OCI-LY7 (cell line): ENCODE data around the gene ATG9A. TPM values are rescaled to one million over a fixed set of nuclear protein-coding genes. Genes with fewer than 3 reads are reported as not detected.

Source experiments
- BruUV-seq: library from RNA; stranded (reverse); fragments of 400-500 nt; replicated peaks from 2 replicates; lab custom pipeline; 2021; lab: Mats Ljungman, UMichigan
- CTCF ChIA-PET: fragments of 300-600 bp; sonication (Branson Sonifier 250); formaldehyde crosslinking; loops from one replicate; lab custom pipeline; 2022; ENCODE audit warnings: antibody characterized with exemption; ENCODE audit not compliant: unreplicated experiment; lab: Charles Lee
- POLR2A ChIA-PET: fragments of 300-600 bp; sonication (Branson Sonifier 250); formaldehyde crosslinking; loops from one replicate; lab custom pipeline; 2022; ENCODE audit warnings: antibody characterized with exemption; lab: Charles Lee
- DNase-seq: peaks from one replicate; pipeline ENCODE4 v3.0.0-alpha.2; 2015; ENCODE audit warnings: low spot score
- H2AFZ ChIP-seq: fragments of 200-600 bp; sonication (generic), shearing (Covaris generic); 2 replicates; pipeline ENCODE4 v1.6.1; 2014; ENCODE audit warnings: mild to moderate bottlenecking, antibody characterized with exemption, low read length, moderate library complexity
- H3K27ac ChIP-seq: fragments of 200-600 bp; sonication (generic); 2 replicates; pipeline ENCODE4 v1.5.1; 2014; ENCODE audit warnings: mixed run types, low read depth, mild to moderate bottlenecking, moderate library complexity, low read length, inconsistent platforms; ENCODE audit not compliant: poor library complexity, severe bottlenecking
- H3K36me3 ChIP-seq: fragments of 200-600 bp; sonication (generic); 2 replicates; pipeline ENCODE4 v1.6.1; 2014; ENCODE audit warnings: mild to moderate bottlenecking, antibody characterized with exemption, low read length, moderate library complexity, mixed read lengths; ENCODE audit not compliant: insufficient read depth
- H3K4me1 ChIP-seq: fragments of 200-600 bp; sonication (generic); 2 replicates; pipeline ENCODE4 v1.5.1; 2014; ENCODE audit warnings: mild to moderate bottlenecking, low read length; ENCODE audit not compliant: insufficient read depth, poor library complexity, severe bottlenecking
- H3K4me2 ChIP-seq: fragments of 200-600 bp; sonication (generic); 2 replicates; pipeline ENCODE4 v1.6.1; 2014; ENCODE audit warnings: mild to moderate bottlenecking, low read length
- H3K4me3 ChIP-seq: fragments of 200-600 bp; sonication (generic); 2 replicates; pipeline ENCODE4 v1.5.1; 2014; ENCODE audit warnings: mild to moderate bottlenecking, low read depth, low read length; ENCODE audit not compliant: poor library complexity, severe bottlenecking
- H3K79me2 ChIP-seq: fragments of 200-600 bp; sonication (generic); 2 replicates; pipeline ENCODE4 v1.6.1; 2016; ENCODE audit warnings: low read depth, mild to moderate bottlenecking, low read length, moderate library complexity, mixed read lengths; ENCODE audit not compliant: insufficient read depth
- H3K9me2 ChIP-seq: fragments of 200-600 bp; sonication (generic); 2 replicates; pipeline ENCODE4 v1.6.1; 2016; ENCODE audit warnings: mild to moderate bottlenecking, low read length, mixed read lengths; ENCODE audit not compliant: insufficient read depth
- H3K9me3 ChIP-seq: fragments of 200-600 bp; sonication (generic); 2 replicates; pipeline ENCODE4 v1.6.1; 2014; ENCODE audit warnings: mild to moderate bottlenecking, mixed run types, low read length, mixed read lengths
- H4K20me1 ChIP-seq: fragments of 200-600 bp; sonication (generic); 2 replicates; pipeline ENCODE4 v1.6.1; 2014; ENCODE audit warnings: mild to moderate bottlenecking, antibody characterized with exemption, low read length, moderate library complexity, mixed read lengths; ENCODE audit not compliant: insufficient read depth
- CTCF ChIP-seq: fragments of 200-600 bp; sonication (generic); conservative IDR thresholded peaks from 2 replicates; pipeline ENCODE4 v1.5.1; 2014; ENCODE audit warnings: mild to moderate bottlenecking, antibody characterized with exemption, low read length, moderate library complexity, mixed read lengths
- EZH2phosphoT487 ChIP-seq: fragments of 200-600 bp; sonication (generic); IDR thresholded peaks from 2 replicates; pipeline ENCODE4 v1.6.1; 2018; ENCODE audit warnings: low read depth, borderline replicate concordance, mild to moderate bottlenecking, mixed run types, antibody characterized with exemption, low read length, moderate library complexity, mixed read lengths
- intact Hi-C: fragments of 100-400 bp; cut with micrococcal nuclease; formaldehyde crosslinking; loops from one replicate; pipeline ENCODE4 v1.10.0; 2022; ENCODE audit not compliant: unreplicated experiment
- total RNA-seq, 2 experiments: library from RNA; depleted of rRNA in 1 of 2; stranded (reverse); fragments of >200 nt in 1 of 2; shearing (Covaris generic) in 1 of 2; gene quantifications; 2 replicates each; pipeline ENCODE4 v1.2.3, GENCODE V29; 2014 to 2022

The ATG9A gene
- total RNA-seq, 2 experiments from 2014 or later, result 22.2 to 23.4 TPM

GRCh38 chr2:219246559-219246958 lies 17.1 kb upstream of the ATG9A start:
- CTCF ChIA-PET, result no interaction called here
- no peak for TF ChIP-seq CTCF
- no peak for TF ChIP-seq EZH2phosphoT487
- Histone ChIP-seq H3K27ac (peak overlapping the region; percentile 96), H3K36me3 (peaks cover 45% of the 10 kb centered on the region), H3K9me3 (no peaks in the 10 kb centered on the region), H3K79me2 (peaks cover 38% of the 10 kb centered on the region; the same call in 1 of the 2 replicates), H2AFZ (no peak overlapping the region), H3K4me3 (peak overlapping the region; percentile 84), H3K4me1 (peaks cover 66% of the 10 kb centered on the region), H3K4me2 (peak overlapping the region; percentile 93), H4K20me1 (no peaks in the 10 kb centered on the region), H3K9me2 (no peaks in the 10 kb centered on the region)
- no peak for DNase-seq
- no TSS peak for BruUV-seq
- intact Hi-C loops, result no loop called here
- POLR2A ChIA-PET, result interaction anchor here (0.7 to 2.7 kb wide), 7 partner anchors 8 to 48 kb away, joined by 3 to 28 read pairs (median 6); partner anchors contain the start of genes ANKZF1, ATG9A and ZFAND2B

- Histone ChIP-seq H3K9me2 (no peaks in the 10 kb centered on the region), H2AFZ (no peak overlapping the region), H3K4me1 (peaks cover 59% of the 10 kb centered on the region), H3K4me2 (peak overlapping the region; percentile 93), H3K9me3 (no peaks in the 10 kb centered on the region), H3K36me3 (peaks cover 38% of the 10 kb centered on the region), H3K79me2 (peaks cover 31% of the 10 kb centered on the region; the same call in 1 of the 2 replicates), H3K4me3 (peak overlapping the region; percentile 84), H3K27ac (peak overlapping the region; percentile 96), H4K20me1 (no peaks in the 10 kb centered on the region)
- no TSS peak for BruUV-seq
- ChIA-PET CTCF (interaction anchor here (0.5 to 1.0 kb wide), 2 partner anchors 71 to 243 kb away, joined by 3 to 10 read pairs; no protein-coding TSS in a partner anchor), POLR2A (interaction anchor here (0.5 to 2.7 kb wide), 11 partner anchors 8 to 142 kb away, joined by 3 to 28 read pairs (median 4); partner anchors contain the start of genes ANKZF1, ATG9A, DNAJB2 and DNPEP)
- TF ChIP-seq CTCF, result no peak
- TF ChIP-seq EZH2phosphoT487, result no peak
- DNase-seq, result no peak
- intact Hi-C loops, result loop anchor here (1.0 kb wide), 1 partner anchor 39 kb away; no protein-coding TSS in a partner anchor
Measured at GRCh38 chr2:219245899-219246230, 16.4 kb upstream of the ATG9A start.
